Stimulated activated memory B cell treated with anti-CD40 and anti-IgM and Interleukin-4, amounts not matched to agents 10 μg/mL and 1 μg/mL and 100 μg/mL, for 72 hours (primary cell): ENCODE results near the gene P2RX3.
"Not testable (repeated sequence)": the region's sequence is repeated elsewhere in the genome, so short reads cannot be mapped to it uniquely, and the experiment has no call there.

Experiments
- ATAC-seq: fragments of 150-1000 bp; cut with Tn5 transposase; 2 replicates; pipeline ENCODE4 v1.10.0; 2021
- H3K27ac Mint-ChIP-seq: one replicate; pipeline ENCODE4 v1.8.0; 2022; ENCODE audit warnings: mild to moderate bottlenecking, mixed read lengths
- H3K27me3 Mint-ChIP-seq: one replicate; pipeline ENCODE4 v1.8.0; 2022; ENCODE audit warnings: mixed read lengths
- H3K36me3 Mint-ChIP-seq: one replicate; pipeline ENCODE4 v1.8.0; 2022; ENCODE audit warnings: mixed read lengths
- H3K4me1 Mint-ChIP-seq: one replicate; pipeline ENCODE4 v1.8.0; 2022; ENCODE audit warnings: mixed read lengths
- H3K4me3 Mint-ChIP-seq: one replicate; pipeline ENCODE4 v1.8.0; 2022; ENCODE audit warnings: mild to moderate bottlenecking, moderate library complexity, mixed read lengths
- H3K9me3 Mint-ChIP-seq: one replicate; pipeline ENCODE4 v1.8.0; 2022; ENCODE audit warnings: mixed read lengths

The P2RX3 gene

DNA sequence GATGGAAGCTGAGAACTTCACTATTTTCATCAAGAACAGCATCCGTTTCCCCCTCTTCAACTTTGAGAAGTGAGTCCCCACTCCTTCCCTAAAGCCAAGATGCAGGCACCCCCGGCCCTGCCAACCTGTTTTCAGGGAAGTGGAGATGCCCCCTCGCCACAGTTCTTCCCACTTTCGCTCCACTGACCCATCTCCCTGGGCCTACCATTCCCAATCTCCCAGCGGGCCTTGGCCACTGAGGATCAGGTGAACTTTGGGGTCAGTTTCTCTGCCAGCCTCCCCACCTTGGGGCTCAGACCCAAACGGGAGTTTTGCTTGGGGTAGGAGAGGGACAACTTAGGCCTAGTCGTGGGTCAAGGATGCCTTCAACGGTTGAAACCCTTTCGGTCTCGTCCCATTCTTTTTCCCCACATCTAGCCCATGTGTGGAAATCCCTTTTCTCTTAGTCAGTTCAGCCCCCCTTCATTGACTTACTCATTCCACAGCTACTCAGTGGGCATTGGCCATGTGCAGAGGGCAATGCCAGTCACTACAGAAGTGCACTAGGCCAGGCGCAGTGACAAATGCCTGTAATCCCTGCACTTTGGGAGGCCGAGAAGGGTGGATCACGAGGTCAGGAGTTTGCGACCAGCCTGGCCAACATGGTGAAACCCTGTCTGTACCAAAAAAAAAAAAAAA lies 10.6 kb downstream of the P2RX3 start:
- Mint-ChIP-seq H3K27ac (no peak overlapping the region), H3K4me1 (peaks cover 9% of the 10 kb centered on the region), H3K27me3 (no peaks in the 10 kb centered on the region), H3K4me3 (no peak overlapping the region), H3K9me3 (peaks cover 4% of the 10 kb centered on the region), H3K36me3 (peaks cover 6% of the 10 kb centered on the region)
- ATAC-seq = no peak

DNA sequence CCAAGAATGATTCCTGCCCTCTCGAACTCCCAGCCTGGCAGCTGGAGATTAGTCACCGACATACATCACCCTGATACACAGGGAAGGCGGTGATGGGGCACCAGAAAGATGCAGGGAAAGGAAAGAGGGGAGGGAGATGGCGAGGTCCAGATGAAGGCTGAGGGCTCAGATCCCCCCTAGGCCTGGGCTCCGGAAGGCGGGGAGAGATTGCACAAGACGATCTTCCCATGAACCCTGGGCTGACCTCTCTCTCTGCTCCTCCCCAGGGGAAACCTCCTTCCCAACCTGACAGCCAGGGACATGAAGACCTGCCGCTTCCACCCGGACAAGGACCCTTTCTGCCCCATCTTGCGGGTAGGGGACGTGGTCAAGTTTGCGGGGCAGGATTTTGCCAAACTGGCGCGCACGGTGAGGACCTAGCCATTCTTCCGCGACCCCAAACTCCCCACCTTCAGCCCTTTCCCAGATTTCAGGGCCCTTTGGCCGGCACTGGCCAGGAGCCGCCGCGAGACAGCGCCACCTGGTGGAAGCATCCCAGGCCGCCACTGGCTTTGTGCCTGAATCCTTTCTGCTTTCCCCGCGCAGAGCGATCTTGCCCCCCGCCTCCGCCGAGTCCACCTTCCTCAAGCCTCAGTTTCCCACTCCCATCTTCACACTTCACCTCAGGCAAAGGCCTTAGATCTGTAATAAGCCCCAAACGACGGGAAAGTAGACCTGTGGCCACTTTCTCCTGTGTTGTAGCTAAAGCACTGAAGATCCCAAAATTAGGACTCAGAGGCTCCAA lies 11.5 kb downstream of the P2RX3 start:
- ATAC-seq = peak; percentile 45
- Mint-ChIP-seq H3K4me1 (peaks cover 9% of the 10 kb centered on the region), H3K4me3 (no peak overlapping the region), H3K36me3 (peaks cover 6% of the 10 kb centered on the region), H3K27ac (no peak overlapping the region), H3K27me3 (peaks cover 7% of the 10 kb centered on the region), H3K9me3 (peaks cover 4% of the 10 kb centered on the region)

DNA sequence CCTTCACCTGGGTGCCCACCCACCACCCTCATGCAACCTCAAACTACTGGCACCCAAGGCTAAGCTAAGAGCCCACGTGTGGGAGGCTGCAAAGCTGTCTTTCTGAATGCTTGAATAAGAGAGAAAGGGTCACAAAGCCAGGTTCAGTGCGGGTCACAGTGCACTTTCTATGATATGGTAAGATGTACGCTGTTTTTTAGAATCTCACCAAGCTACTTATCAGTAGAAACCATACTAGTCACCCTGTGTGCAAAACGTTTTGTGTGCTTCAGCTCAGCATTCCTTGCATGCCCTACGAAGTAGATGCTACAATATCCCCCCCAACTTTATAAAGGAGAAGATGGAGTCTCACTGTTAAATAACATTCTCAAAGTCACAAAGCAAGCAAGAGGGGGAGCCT lies 14.9 kb downstream of the P2RX3 start:
- Mint-ChIP-seq H3K4me1 (no peaks in the 10 kb centered on the region), H3K27ac (no peak overlapping the region), H3K4me3 (no peak overlapping the region), H3K9me3 (peaks cover 4% of the 10 kb centered on the region), H3K36me3 (peaks cover 6% of the 10 kb centered on the region), H3K27me3 (peaks cover 25% of the 10 kb centered on the region)
- no peak for ATAC-seq

DNA sequence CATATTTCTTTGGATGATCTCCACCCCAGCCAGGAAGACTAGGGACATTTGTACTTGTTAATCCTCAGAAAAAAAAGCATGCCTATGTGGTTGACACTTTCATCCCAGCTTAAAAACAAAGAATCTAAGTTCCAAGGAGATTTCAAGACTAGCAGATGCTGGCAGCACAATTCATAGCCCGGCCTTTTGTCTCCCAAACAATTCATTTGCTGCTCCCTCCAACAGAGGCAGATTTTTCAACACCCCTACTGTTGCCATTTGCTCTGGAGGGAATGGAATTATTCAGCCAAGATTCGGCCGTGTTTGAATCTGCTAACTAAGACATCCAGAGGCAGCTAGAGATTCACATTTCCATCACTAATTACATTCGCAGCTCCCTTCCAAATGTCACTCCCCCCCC lies 15.3 kb downstream of the P2RX3 start:
- Mint-ChIP-seq H3K36me3 (peaks cover 6% of the 10 kb centered on the region), H3K4me3 (no peak overlapping the region), H3K27ac (no peak overlapping the region), H3K27me3 (peaks cover 25% of the 10 kb centered on the region), H3K9me3 (peaks cover 4% of the 10 kb centered on the region), H3K4me1 (no peaks in the 10 kb centered on the region)
- ATAC-seq = no peak

DNA sequence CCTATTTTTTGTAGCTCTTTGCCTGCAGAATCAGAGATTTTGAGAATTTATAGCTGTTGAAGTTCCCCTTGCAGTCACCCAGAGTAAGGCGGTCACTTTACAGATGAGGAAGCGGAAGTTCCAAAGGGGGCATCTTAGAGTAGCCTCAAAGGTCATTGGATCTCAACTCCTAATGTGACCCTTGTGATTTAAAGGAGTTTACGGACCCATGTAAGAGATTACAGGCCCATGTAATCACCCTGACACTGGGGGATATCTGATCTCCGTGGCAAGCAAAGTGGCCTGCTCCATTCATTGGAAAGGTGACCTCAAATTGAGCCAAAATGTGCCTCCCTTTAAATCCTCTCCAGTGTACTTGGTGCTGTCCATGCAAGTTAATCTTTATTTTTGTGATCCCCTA lies 15.7 kb downstream of the P2RX3 start:
- Mint-ChIP-seq H3K9me3 (peaks cover 4% of the 10 kb centered on the region), H3K4me3 (no peak overlapping the region), H3K36me3 (peaks cover 6% of the 10 kb centered on the region), H3K27ac (no peak overlapping the region), H3K27me3 (peaks cover 25% of the 10 kb centered on the region), H3K4me1 (no peaks in the 10 kb centered on the region)
- ATAC-seq = no peak

DNA sequence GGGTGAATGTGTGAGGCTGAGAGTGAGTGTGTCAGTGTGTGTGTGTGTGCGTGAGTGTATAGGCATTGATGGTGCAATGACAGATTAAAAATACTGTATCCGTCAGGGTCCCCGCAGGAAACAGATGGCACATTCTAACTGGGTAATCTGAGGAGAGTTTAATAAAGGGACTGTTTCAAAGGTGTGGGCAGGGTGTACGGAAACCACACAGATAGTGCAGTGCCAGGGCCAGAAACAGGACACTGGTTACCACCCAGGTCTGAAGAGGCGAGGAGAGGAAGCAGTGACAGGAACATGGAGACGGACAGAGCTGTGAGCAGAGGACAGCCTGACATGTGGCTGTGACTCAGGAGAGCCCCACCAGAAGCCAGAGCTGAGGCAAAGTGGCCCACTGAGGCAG lies 16.5 kb downstream of the P2RX3 start:
- Mint-ChIP-seq H3K4me3 (no peak overlapping the region), H3K36me3 (peaks cover 6% of the 10 kb centered on the region), H3K9me3 (peaks cover 4% of the 10 kb centered on the region), H3K4me1 (no peaks in the 10 kb centered on the region), H3K27ac (no peak overlapping the region), H3K27me3 (peaks cover 25% of the 10 kb centered on the region)
- ATAC-seq = peak; percentile 48

DNA sequence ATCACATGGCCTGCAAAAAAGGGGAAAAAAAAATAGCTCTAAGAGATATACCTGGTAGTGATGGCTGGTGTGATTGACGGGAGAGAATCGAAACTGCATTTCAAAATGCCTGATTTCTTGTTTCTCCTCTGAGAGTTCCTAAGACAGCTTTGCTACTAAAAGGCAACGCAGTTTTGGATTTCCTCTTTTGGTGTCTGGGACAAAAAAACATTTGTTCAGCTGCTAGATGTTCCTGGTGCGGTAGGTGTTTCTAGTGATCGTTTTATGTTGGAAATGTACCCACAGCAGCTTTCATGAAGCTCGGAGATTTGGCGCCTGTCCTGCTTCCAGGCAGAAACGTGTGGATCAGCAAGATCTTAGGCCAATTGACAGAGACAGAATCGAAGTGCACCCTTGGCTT lies 18.1 kb downstream of the P2RX3 start:
- Mint-ChIP-seq H3K36me3 (peaks cover 5% of the 10 kb centered on the region), H3K27me3 (peaks cover 25% of the 10 kb centered on the region), H3K9me3 (peaks cover 4% of the 10 kb centered on the region), H3K27ac (no peak overlapping the region), H3K4me3 (no peak overlapping the region), H3K4me1 (no peaks in the 10 kb centered on the region)
- ATAC-seq = no peak

DNA sequence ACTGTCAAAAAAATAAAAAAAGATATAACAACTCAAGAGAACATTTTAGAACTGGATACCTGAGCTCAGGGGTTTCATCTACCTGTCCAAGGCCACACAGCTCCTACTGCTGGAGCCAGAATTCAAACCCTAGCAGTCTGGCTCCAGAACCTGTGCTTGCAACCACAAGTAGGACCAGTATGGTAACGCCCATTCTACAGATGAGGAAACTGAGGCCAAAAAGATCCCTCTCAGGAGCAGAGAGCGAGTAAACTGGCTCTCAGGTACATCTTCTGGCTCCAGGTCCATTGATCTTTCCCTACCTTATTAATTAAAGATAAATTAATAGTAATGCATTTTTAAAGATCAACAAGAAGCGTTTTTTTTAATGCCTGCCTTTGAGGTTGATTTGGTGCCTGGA lies 19.2 kb downstream of the P2RX3 start:
- no peak overlapping the region for H3K4me3 Mint-ChIP-seq
- peaks cover 36% of the 10 kb centered on the region for H3K27me3 Mint-ChIP-seq
- H3K36me3 Mint-ChIP-seq = no peaks in the 10 kb centered on the region
- H3K4me1 Mint-ChIP-seq = no peaks in the 10 kb centered on the region
- ATAC-seq = no peak
- peaks cover 3% of the 10 kb centered on the region for H3K9me3 Mint-ChIP-seq
- H3K27ac Mint-ChIP-seq = no peak overlapping the region

DNA sequence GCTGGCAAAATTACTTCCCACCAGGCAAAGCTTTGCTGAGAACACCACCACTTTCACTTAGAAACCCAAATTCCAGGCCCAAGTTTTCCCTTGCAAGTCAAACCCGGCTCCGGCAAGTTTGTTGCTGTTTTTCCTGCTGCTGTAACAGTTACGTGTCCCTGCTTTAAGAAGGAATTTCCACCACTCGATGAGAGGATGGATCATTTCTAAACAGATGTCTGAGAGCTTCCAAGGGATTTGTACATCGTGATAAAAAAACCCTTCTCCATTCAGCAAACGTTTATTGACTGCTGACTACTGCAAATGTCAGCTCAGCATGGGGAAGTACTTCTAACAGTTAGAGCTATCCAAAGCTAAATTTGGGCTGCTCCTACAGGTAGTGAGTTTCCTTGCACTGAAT lies 19.7 kb downstream of the P2RX3 start:
- Mint-ChIP-seq H3K36me3 (no peaks in the 10 kb centered on the region), H3K9me3 (peaks cover 3% of the 10 kb centered on the region), H3K27me3 (peaks cover 41% of the 10 kb centered on the region), H3K27ac (no peak overlapping the region), H3K4me1 (no peaks in the 10 kb centered on the region), H3K4me3 (no peak overlapping the region)
- no peak for ATAC-seq

DNA sequence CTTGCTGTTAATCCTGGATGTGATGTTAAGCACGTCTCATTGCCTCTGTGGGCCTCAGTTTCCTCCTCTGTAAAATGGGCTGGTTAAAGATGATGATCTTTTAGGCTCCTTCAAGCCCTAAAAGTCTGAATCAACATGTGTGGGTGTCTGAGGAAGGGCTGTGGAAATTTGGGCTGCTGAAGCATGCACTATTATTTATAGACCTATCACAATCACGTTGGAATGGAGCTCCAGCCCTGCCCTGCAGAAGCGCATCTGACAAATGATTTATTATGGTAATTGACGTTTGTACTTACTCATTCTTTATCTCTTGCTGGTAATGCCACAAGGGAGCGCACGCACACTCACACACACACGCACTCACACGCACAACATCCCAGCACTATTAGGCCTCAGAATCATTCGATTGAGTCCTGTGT lies 20.4 kb downstream of the P2RX3 start:
- H3K27ac Mint-ChIP-seq = no peak overlapping the region
- no peak overlapping the region for H3K4me3 Mint-ChIP-seq
- peaks cover 3% of the 10 kb centered on the region for H3K9me3 Mint-ChIP-seq
- H3K4me1 Mint-ChIP-seq = no peaks in the 10 kb centered on the region
- peaks cover 48% of the 10 kb centered on the region for H3K27me3 Mint-ChIP-seq
- H3K36me3 Mint-ChIP-seq = no peaks in the 10 kb centered on the region
- no peak for ATAC-seq

DNA sequence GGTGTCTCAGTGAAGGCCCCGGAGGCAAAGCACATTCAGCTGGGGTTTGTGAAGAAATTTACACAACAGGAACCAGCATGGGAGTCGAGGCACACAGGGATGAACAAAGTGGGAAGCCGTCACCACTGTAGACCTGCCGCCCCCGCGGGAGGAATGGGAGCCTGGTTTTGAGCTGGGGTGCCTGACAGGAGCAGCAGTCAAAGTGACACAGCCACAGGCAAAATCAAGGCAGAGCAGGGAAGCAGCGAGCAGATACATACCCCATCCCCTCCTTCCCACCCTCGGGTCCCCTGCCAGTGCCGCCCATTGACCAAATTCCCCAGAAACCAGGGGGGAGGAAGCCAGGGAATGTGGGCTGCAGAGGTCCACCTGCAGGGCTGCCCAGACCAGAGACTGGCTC lies 20.8 kb downstream of the P2RX3 start:
- H3K36me3 Mint-ChIP-seq = no peaks in the 10 kb centered on the region
- H3K27ac Mint-ChIP-seq = no peak overlapping the region
- peaks cover 3% of the 10 kb centered on the region for H3K9me3 Mint-ChIP-seq
- H3K27me3 Mint-ChIP-seq = peaks cover 52% of the 10 kb centered on the region
- no peaks in the 10 kb centered on the region for H3K4me1 Mint-ChIP-seq
- no peak overlapping the region for H3K4me3 Mint-ChIP-seq
- no peak for ATAC-seq

DNA sequence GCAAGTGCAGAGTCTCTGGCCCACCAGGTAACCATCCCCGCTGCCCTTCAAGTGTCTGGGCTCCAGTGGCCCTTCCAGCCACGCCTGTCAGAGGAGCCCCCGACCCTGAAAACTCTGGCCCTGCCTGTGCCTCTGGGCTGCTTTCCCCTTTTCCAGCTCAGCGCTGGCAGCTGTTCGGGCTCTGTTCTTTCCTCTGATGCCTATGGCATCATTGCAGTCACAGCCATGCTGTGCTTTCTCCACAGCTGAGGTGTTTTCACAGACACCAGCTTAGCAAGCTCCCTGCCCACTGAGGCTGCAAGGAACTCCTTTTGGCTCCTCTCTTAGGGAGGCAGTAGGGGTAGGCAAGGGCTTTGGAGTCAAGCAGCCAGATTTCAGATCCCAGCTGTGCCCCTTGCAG lies 21.2 kb downstream of the P2RX3 start:
- ATAC-seq = no peak
- no peaks in the 10 kb centered on the region for H3K4me1 Mint-ChIP-seq
- peaks cover 53% of the 10 kb centered on the region for H3K27me3 Mint-ChIP-seq
- H3K36me3 Mint-ChIP-seq = no peaks in the 10 kb centered on the region
- peaks cover 3% of the 10 kb centered on the region for H3K9me3 Mint-ChIP-seq
- H3K27ac Mint-ChIP-seq = no peak overlapping the region
- H3K4me3 Mint-ChIP-seq = no peak overlapping the region

DNA sequence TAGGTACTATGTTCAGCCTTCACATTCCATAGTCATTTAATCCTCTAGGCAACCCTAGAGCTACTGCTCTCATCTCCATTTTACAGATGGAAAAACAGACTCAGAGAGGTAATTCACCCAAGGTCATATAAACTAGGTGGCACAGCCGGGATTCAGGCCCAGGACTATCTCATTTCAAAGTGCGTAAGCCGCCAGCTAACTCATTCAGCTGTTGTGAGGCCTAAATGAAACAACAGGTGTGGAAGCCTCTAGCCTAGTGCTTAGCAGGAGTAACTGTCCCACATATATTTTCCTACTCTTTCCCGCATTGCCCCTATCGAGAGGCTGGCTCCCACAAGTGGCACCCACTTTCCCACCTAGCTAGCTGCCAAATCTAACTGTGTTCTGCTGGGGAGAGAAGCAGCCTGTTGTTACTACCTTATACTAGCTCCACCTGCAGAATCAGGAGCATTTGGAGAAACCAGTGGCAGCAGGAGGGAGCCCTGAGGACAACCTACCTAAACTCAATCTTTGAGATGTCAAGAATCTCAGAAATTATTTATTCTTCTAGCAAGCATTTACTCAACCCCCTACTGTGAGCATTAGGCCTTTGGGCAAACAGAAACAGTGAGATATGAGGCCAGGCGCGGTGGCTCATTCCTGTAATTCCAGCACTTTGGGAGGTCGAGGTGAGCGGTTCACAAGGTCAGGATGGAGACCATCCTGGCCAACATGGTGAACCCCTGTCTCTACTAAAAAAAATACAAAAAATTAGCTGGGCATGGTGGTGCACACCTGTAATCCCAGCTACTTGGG lies 21.9 kb downstream of the P2RX3 start:
- Mint-ChIP-seq H3K9me3 (peaks cover 3% of the 10 kb centered on the region), H3K4me1 (no peaks in the 10 kb centered on the region), H3K27me3 (peaks cover 53% of the 10 kb centered on the region), H3K4me3 (no peak overlapping the region), H3K36me3 (no peaks in the 10 kb centered on the region), H3K27ac (no peak overlapping the region)
- no peak for ATAC-seq

DNA sequence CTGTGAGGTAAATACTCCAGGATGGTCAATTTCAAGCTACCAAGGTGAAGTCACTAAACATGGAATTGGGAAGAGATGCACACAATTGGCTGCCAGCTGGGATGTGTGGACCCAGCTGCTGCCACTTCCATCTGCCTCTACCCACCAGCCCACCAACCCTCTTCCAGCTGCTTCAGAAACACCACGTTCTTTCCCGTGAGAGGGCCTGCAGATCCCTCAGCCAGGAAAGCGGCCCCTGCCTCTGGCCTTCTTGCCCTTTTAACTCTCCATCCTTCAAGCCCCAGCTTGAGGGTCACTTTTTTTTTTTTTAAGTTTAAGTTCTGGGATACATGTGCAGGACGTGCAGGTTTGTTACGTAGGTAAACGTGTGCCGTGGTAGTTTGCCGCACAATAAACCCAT lies 22.8 kb downstream of the P2RX3 start:
- Mint-ChIP-seq H3K9me3 (peaks cover 3% of the 10 kb centered on the region), H3K36me3 (no peaks in the 10 kb centered on the region), H3K4me3 (no peak overlapping the region), H3K4me1 (no peaks in the 10 kb centered on the region), H3K27ac (no peak overlapping the region), H3K27me3 (peaks cover 50% of the 10 kb centered on the region)
- ATAC-seq = no peak

DNA sequence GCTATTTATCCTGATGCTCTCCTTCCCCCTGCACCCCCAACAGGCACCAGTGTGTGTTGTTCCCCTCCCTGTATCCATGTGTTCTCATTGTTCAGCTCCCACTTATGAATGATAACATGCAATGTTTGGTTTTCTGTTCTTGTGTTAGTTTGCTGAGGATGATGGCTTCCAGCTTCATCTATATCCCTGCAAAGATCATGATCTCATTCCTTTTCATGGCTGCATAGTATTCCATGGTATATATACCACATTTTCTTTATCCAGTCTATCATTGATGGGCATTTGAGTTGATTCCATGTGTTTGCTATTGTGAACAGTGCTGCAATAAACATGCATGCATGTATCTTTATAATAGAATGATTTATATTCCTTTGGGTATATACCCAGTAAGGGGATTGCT lies 23.3 kb downstream of the P2RX3 start:
- not testable (repeated sequence) for H3K4me3 Mint-ChIP-seq, H3K9me3 Mint-ChIP-seq, H3K4me1 Mint-ChIP-seq, H3K36me3 Mint-ChIP-seq, H3K27ac Mint-ChIP-seq, ATAC-seq
- peaks cover 48% of the 10 kb centered on the region for H3K27me3 Mint-ChIP-seq
